Nephron (organoid): ENCODE data around the gene ISG20L2.
A peak's percentile ranks its signal among the peaks of the same experiment; 100 is the strongest.

Source experiments
- H3K27ac Mint-ChIP-seq, 3 experiments: 2 replicates each; pipeline ENCODE4 v1.8.0; 2020; ENCODE audit warnings: mixed read lengths in 3 of 3, mild to moderate bottlenecking in 2 of 3, moderate library complexity in 1 of 3
- H3K27me3 Mint-ChIP-seq: 2 replicates; pipeline ENCODE4 v1.8.0; 2021; ENCODE audit warnings: low read depth, mild to moderate bottlenecking, moderate library complexity, mixed read lengths
- H3K36me3 Mint-ChIP-seq: 2 replicates; pipeline ENCODE4 v1.8.0; 2020; ENCODE audit warnings: low read depth, mixed read lengths
- H3K4me1 Mint-ChIP-seq: 2 replicates; pipeline ENCODE4 v1.8.0; 2020; ENCODE audit warnings: mixed read lengths
- H3K4me3 Mint-ChIP-seq, 3 experiments: 2 replicates each; pipeline ENCODE4 v1.8.0; 2020; ENCODE audit warnings: mild to moderate bottlenecking in 3 of 3, mixed read lengths in 3 of 3, moderate library complexity in 2 of 3
- H3K9me3 Mint-ChIP-seq: 2 replicates; pipeline ENCODE4 v1.8.0; 2020; ENCODE audit warnings: mixed read lengths
- TF ChIP-seq, protein P1 (sequence below), 3 experiments: fragments of 200-600 bp; sonication (generic); IDR thresholded peaks; one replicate each; pipeline ENCODE4 v1.5.0; 2021; ENCODE audit warnings: antibody characterized with exemption in 3 of 3; ENCODE audit not compliant: unreplicated experiment in 3 of 3

Gene ISG20L2

GRCh38 chr1:156698995-156699394, 29.6 kb downstream of the ISG20L2 start:
- no peaks in the 10 kb centered on the region for H3K27me3 Mint-ChIP-seq
- TF ChIP-seq, protein P1, sequence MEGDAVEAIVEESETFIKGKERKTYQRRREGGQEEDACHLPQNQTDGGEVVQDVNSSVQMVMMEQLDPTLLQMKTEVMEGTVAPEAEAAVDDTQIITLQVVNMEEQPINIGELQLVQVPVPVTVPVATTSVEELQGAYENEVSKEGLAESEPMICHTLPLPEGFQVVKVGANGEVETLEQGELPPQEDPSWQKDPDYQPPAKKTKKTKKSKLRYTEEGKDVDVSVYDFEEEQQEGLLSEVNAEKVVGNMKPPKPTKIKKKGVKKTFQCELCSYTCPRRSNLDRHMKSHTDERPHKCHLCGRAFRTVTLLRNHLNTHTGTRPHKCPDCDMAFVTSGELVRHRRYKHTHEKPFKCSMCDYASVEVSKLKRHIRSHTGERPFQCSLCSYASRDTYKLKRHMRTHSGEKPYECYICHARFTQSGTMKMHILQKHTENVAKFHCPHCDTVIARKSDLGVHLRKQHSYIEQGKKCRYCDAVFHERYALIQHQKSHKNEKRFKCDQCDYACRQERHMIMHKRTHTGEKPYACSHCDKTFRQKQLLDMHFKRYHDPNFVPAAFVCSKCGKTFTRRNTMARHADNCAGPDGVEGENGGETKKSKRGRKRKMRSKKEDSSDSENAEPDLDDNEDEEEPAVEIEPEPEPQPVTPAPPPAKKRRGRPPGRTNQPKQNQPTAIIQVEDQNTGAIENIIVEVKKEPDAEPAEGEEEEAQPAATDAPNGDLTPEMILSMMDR (IDR thresholded peaks at IDR 0.05; ENCODE audit: unreplicated experiment in 3 of 3) = no peak
- peaks cover 50% of the 10 kb centered on the region for H3K4me1 Mint-ChIP-seq
- H3K9me3 Mint-ChIP-seq = no peaks in the 10 kb centered on the region
- peak overlapping the region in 2 of 3 experiments; percentile 61 to 81 for H3K27ac Mint-ChIP-seq
- peak overlapping the region in 2 of 3 experiments; percentile 37 to 44 for H3K4me3 Mint-ChIP-seq
- peaks cover 52% of the 10 kb centered on the region for H3K36me3 Mint-ChIP-seq

- Mint-ChIP-seq H3K36me3 (peaks cover 47% of the 10 kb centered on the region), H3K4me1 (peaks cover 53% of the 10 kb centered on the region), H3K27me3 (no peaks in the 10 kb centered on the region), H3K4me3 (peak overlapping the region in 1 of 3 experiments; percentile 22), H3K9me3 (no peaks in the 10 kb centered on the region), H3K27ac (peak overlapping the region; percentile 41 to 91 (median 79))
- TF ChIP-seq, protein P1 (IDR thresholded peaks at IDR 0.05; ENCODE audit: unreplicated experiment in 3 of 3) = no peak
Measured at GRCh38 chr1:156697481-156697880, 31.1 kb downstream of the ISG20L2 start.

DNA sequence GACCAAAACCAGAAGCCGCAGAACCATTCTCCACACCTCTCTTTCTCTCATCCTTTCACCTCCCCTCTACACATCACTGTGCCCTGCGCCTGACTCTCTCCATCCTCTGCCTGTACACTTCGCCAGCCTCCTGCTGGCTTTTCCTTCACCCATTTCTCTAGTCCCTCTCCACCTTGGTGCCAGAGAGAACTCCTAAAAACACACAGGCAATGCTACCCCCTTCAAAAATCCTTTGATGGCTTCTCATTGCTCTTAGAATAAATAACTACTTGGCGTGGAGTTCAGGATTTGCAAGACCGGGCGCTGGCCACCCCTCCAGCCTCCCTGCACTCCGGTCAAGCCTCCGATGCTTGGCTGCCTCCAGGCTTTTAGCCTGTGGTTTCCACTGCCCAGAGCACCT, 31.8 kb downstream of the ISG20L2 start:
- H3K4me1 Mint-ChIP-seq = peaks cover 60% of the 10 kb centered on the region
- TF ChIP-seq, protein P1 (IDR thresholded peaks at IDR 0.05; ENCODE audit: unreplicated experiment in 3 of 3) = no peak
- peak overlapping the region; percentile 79 to 91 (median 80) for H3K27ac Mint-ChIP-seq
- no peaks in the 10 kb centered on the region for H3K9me3 Mint-ChIP-seq
- H3K36me3 Mint-ChIP-seq = peaks cover 47% of the 10 kb centered on the region
- peak overlapping the region in 2 of 3 experiments; percentile 38 to 40 for H3K4me3 Mint-ChIP-seq
- H3K27me3 Mint-ChIP-seq = no peaks in the 10 kb centered on the region

DNA sequence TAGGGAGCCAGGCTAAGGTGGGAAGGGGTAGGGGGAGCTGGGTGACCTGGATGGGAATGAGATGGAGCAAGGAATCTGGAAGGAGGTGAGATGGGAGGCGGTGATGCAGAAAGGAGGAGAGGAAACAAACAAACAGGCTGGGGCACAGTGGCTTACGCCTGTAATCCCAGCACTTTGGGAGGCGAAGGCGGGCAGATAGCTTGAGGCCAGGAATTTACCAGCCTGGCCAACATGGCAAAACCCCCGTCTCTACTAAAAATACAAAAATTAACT, 33.9 kb downstream of the ISG20L2 start:
- peak overlapping the region; percentile 85 to 95 (median 86) for H3K27ac Mint-ChIP-seq
- H3K4me1 Mint-ChIP-seq = peaks cover 69% of the 10 kb centered on the region
- peak overlapping the region in 1 of 3 experiments; percentile 40 for H3K4me3 Mint-ChIP-seq
- TF ChIP-seq, protein P1 (IDR thresholded peaks at IDR 0.05; ENCODE audit: unreplicated experiment in 3 of 3) = no peak
- H3K9me3 Mint-ChIP-seq = no peaks in the 10 kb centered on the region
- H3K36me3 Mint-ChIP-seq = peaks cover 31% of the 10 kb centered on the region
- H3K27me3 Mint-ChIP-seq = no peaks in the 10 kb centered on the region

DNA sequence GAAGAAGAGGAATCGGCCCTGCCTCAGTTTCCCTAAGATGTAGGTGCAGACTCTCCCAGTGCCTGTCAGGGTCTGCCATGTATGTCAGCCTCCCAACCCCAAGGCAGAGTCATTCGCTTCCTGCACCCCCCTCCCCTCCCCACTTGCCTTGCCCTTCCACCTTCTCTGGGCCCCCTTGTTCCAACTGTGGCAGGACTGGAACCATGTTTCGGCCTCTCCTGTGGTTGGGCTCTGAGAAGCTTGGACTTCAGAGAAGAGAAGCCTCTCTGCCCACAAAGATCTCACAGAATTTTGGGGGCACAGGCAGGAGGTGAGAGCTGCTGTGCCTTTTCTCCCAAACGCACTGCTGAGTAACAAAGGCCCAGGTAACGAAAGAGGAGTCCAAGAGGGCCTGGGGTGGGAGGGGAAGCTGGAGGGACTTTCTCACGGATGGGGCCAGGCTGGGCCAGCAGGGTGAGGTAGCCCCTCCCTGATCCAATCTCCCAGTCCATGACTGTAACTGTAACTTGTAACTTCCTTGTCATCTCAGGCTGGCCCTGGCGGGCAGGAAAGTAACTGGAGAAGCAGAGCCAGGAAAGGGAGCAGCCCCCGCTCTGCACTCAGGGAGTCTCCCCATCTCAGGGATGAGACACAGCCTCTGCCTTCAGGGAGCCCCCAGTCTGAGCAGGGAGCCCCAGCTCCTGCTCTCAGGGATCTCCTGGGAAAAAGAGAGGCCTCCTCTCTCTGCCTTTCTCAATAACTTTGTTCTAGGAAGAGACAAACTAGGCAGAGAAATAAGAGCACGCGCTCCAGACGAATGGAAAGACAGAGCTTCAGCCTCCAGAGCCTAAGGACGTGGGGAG, 34.5 kb downstream of the ISG20L2 start:
- H3K27ac Mint-ChIP-seq = peak overlapping the region; percentile 85 to 95 (median 86)

More for the DNA sequence above, 34.5 kb downstream of the ISG20L2 start:
- peaks cover under 1% of the 10 kb centered on the region for H3K27me3 Mint-ChIP-seq
- peak overlapping the region; percentile 49 to 84 (median 64) for H3K4me3 Mint-ChIP-seq
- peaks cover 25% of the 10 kb centered on the region for H3K36me3 Mint-ChIP-seq
- no peaks in the 10 kb centered on the region for H3K9me3 Mint-ChIP-seq
- TF ChIP-seq, protein P1 (IDR thresholded peaks at IDR 0.05; ENCODE audit: unreplicated experiment in 3 of 3) = no peak
- H3K4me1 Mint-ChIP-seq = peaks cover 71% of the 10 kb centered on the region
